ENCODE data around the gene ABCG2. TPM values are rescaled to one million over a fixed set of nuclear protein-coding genes. Genes with fewer than 3 reads are reported as not detected.

The ABCG2 gene
- 8.2 TPM for polyA plus RNA-seq (ENCODE audit: insufficient read length)
- long read RNA-seq, donor 1 = 0 reads
- long read RNA-seq, donor 2 = 0 reads
- long read RNA-seq, donor 3 = 0 reads
- long read RNA-seq, donor 4 = 0 reads
- long read RNA-seq, donor 5, partial matches to known transcripts = 6 of 6 reads
- long read RNA-seq, donor 5, other reads (novel, unspliced or antisense) = 0 of 6 reads
- long read RNA-seq, donor 6 = 0 reads
- long read RNA-seq, donor 7 = 0 reads
- long read RNA-seq, donor 8 = 0 reads

DNA sequence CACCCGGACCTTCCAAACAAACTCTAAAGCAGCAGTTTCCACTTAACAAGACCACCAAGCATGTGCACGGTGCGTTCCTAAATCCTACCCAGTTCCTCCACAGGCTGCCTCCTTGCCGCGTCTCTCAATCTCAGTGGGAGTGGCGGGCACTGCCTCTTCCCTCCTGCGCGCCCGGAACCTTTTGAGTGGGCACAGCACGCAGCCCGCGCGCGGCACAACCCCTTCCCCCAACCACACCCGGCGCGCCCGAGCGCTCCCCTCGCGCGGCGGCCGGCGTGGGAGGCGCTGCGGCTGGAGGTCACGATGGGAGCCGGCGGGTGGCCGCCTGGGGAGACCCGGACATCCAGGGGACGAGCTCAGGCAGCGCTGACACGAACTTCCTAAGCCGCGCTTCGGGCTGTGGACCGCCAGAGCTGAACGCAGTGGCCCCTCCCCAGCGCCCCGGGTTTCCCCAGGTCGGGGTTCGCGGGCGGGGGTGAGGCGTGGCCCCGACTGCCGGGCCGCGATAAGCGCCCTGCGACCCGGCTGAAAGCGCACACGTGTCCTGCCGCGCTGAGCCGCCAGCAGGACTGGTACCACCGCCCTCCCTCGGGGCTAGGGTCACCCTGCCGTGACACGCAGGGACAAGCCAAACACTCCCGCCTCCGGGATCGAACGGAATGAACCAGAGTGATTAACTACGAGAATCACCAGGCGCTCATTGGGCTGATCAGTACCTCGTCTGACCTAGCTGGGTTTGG is at the start of gene ABCG2:
Gene ABCG2, minus strand, starts transcription at position 151 of the 740 bp plus-strand sequence. CDS start 18,644 bp downstream, outside the sequence.
- peak; percentile 31 for DNase-seq

DNA sequence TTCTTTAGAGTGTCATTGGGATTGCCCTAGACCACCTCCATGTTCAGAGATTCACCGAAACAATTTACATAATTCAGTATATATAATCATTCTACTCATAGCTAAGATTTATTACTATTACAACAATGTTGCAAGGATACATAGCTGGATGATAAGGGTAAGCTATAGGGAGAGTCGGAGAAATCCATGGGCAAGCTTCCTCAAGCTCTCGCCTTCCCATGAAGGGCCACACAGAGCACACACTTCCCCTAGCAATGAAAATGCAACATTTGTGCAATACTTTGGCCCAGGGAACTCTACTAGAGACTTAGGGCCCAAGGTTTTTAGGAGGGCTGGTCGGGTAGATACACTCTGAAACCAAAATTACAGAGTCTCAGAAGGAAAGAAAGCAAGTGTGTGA is 49.7 kb upstream of the ABCG2 start:
- DNase-seq = no peak

- no peak for DNase-seq
Observed at GRCh38 chr4:88207171-88207570, 48.7 kb upstream of the ABCG2 start.

DNA sequence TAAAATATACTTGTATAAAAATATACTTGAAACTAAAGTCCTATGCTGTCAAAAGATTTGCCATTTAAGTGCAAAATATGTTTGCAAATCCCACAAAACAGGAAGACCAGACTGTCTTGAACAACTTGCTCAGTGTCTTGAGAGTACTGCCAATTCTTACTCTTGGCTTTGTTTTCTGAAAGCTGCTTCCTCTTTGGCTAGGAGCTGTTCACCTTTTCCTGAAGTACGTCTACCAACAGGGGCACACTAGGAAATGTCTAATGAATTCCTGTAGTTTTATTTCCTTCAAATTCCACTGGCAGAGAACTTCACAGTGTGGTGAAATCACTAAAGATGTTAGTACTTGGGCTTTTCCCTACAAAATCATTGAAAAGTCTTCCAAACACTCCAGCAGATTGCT is 46.4 kb upstream of the ABCG2 start:
- DNase-seq = no peak

DNA sequence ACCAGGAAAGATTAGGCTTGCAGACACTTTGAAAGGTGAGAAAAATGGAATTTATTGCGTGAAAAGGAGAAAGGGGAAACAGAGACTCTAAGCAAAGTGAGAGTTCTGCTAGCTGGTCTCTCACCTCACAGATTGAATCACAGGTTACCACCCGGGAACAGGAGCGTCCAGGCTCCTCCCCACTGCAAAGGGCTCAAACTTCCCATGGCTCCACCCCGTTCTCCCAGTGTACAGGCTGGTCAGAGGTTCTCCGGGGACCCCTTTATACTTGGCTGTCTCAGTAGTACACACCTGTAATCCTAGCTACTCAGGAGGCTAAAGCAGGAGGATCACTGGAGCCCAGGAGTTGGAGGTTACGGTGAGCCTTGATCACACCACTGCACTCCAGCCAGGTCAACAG is 44.0 kb upstream of the ABCG2 start:
- no peak for DNase-seq

- DNase-seq = no peak
Observed at GRCh38 chr4:88200186-88200585, 41.7 kb upstream of the ABCG2 start.

GRCh38 chr4:88196523-88197185 is 38.2 kb upstream of the ABCG2 start:
- DNase-seq = no peak

DNA sequence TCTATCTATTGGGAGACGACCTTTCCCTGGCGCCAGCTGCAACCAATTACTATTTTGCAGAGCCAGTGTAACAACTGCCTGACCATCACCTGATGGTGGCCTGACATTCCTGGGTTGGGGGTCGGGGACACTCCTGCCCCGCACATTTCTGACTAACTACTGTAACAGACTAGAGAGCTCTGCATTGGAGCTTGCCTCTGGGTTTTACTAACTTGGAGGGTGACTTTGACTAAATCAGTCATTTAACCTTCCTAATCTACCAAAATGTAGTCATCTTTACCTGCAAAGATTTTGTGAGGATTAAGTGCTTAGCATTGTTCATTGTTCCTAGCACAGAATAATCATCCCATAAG is 37.5 kb upstream of the ABCG2 start:
- DNase-seq = no peak

- no peak for DNase-seq
Observed at GRCh38 chr4:88195328-88196012, 37.0 kb upstream of the ABCG2 start.

DNA sequence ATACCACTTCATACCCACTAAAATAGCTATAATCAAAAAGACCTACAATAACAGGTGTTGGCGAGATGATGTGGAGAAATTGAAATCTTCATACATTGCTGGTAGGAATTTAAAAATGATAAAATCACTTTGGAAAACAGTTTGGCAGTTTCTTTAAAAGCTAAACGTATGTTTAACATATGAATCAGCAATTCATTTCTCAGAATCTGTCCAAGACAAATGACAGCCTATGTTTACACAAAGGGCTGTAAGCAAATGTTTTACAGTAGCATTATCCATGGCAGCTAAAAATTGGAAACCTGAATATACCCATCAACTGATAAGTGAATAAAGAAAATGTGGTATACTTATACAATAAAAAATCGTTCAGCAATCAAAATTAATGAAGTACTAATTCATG is 33.0 kb upstream of the ABCG2 start:
- DNase-seq = no peak

GRCh38 chr4:88189881-88190585 is 31.6 kb upstream of the ABCG2 start:
- no peak for DNase-seq

DNA sequence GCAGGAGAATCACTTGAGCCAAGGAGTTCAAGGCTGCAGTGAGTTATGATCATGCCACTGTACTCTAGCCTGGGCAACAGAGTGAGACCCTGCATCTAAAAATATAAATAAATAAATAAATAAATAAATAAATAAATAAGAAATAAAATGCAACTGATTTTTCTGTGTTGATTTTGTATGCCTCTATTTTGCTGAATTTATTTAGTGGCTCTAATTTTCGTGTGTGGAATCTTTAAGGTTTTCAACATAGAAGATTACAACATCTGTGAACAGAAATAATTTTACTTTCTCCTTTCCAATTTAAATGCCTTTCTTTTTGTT is 30.9 kb upstream of the ABCG2 start:
- DNase-seq = no peak

DNA sequence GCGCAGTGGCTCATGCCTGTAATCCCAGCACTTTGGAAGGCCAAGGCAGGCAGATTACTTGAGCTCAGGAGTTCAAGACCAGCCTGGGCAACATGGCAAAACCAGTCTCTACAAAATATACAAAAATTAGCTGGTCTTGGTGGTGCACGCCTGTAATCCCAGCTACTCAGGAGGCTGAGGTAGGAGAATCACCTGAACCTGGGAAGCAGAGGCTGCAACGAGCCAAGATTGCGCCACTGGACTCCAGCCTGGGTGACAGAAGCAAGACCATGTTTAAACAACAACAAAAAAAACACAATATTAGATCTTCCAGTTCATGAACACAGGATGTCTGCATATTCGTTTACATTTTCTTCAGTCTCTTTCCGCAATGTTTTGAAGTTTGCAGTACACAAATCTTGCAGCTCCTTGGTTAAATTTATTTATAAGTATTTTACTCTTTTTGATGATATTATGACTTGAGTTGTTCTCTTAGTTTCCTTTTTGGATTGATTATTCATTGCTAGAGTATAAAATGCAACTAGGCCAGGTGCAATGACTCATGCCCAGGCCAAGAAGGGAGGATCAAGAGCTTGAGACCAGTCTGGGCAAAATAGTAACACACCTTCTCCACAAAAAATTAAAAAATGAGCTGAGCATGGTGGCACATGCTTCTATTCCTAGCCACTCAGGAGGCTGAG is 30.4 kb upstream of the ABCG2 start:
- DNase-seq = no peak

DNA sequence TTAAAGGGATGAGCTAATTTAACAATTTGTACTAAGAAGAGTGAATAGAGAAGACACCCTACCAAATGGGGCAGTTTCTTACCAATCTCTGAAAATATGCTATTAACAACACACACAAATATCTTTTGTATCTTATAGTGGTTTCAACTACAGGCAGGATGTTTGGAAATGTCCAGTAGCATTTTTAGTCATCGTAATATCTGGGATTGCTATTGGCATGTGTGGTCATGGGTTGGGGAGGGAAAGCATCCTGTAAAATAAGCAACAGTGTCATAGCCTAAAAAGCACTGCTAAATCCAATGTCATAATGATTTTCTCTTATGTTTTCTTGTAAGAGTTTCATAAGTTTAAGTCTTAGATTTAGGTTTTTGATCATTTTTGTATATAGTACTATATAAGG is 29.3 kb upstream of the ABCG2 start:
- DNase-seq = no peak

DNA sequence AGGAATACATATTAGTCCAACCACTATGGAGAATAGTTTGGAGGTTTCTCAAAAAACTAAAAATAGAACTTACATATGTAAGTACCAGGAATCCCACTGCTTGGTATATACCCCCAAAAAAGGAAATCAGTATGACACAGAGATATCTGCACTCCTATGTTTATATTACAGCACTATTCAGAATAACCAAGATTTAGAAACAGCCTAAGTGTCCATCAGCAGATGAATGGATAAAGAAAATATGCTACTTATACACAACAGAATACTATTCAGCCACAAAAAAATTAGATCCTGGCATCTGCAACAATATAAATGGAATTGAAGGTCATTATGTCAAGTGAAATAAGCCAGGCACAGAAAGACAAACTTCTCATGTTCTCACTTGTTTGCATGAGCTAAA is 27.5 kb upstream of the ABCG2 start:
- DNase-seq = no peak

- DNase-seq = no peak
Observed at GRCh38 chr4:88179261-88179660, 20.8 kb upstream of the ABCG2 start.

DNA sequence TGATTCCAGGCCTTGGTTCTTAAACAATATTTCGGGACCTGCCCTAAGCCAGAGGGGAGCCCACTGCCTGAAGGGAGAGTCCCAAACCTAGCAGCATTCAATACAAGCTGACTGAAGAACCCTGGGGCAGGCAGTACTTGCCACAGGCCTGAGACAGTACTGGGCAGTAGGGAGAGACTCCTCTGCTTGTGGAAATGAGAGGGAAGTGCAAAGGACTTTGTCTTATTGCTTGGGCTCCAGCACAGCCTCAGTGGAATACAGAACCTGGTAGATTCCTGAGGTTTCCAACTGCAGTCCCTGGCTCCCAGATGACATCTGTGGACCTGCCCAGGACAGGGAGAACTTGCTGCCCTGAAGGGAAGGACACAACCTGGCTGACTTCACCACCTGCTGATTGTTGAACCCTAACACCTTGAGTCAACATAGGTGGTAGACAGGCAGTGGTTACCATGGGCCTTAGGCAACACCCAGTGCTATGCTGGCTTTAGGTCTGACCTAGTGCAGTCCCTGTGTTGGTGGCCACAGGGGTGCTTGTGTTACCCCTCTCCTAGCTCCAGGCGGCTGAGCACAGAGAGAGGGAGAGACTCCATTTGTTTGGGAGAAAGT is 20.3 kb upstream of the ABCG2 start:
- DNase-seq = no peak

- no peak for DNase-seq
Observed at GRCh38 chr4:88177983-88178625, 19.7 kb upstream of the ABCG2 start.

DNA sequence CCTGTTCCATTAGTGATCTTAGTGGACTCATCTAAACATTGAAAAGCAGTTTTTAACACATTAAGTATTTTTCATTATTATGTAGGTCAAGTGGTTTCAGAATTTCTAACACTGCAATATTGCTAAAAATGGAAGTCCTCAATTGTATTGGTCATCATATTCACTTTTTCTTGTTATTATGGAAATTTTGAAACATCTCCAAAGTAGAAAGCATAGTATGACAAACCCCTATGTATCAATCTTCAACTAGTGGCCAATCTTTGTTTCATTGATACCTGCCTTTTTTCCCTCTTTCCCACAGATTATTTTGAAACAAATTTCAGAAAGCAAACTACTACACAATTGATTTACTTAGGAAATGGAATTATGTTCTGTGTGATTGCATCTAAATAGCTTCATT is 14.5 kb upstream of the ABCG2 start:
- no peak for DNase-seq

DNA sequence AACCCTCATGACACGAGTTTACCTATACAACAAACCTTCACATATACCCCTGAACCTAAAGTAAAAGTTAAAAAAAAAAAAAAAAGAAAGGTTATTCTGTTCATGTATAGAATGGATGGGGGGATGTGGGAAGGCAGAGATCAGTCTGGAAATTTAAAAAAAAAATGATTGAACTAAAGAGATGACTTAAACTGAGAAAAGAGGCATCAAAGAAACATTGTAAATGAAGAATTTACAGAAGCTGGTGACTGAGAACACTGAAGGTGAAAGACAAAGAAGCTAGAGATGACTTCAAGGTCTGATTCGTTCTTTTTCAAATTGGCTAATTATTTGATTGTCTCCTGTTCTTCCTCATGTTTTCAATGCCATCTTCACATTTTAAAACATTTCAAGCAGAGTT is 12.8 kb upstream of the ABCG2 start:
- DNase-seq = no peak

- no peak for DNase-seq
Observed at GRCh38 chr4:88169298-88169697, 10.9 kb upstream of the ABCG2 start.

Measured in left kidney (tissue), 8 donors.